ENCODE data around the gene RGS14.

DNA sequence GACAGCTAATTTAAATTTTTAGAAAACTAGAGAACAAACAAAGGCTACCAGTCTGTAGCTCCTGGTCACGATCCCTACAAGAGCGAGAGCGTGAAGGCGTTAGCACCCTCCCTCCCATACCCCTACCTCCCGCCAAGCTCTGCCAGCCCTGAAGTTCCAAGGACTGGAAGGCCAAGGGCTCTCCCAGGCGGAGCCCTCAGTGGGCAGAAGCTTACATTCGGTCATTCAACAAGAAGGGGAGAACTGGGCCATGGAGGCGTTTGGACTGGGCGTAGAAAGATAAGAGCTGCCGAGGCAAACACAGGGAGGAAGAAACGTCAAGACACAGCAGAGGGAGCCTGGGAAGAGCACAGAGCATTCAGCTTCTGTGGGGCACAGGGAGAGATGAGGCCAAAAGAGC lies 49.0 kb upstream of the RGS14 start:
- TF ChIP-seq, protein P1, sequence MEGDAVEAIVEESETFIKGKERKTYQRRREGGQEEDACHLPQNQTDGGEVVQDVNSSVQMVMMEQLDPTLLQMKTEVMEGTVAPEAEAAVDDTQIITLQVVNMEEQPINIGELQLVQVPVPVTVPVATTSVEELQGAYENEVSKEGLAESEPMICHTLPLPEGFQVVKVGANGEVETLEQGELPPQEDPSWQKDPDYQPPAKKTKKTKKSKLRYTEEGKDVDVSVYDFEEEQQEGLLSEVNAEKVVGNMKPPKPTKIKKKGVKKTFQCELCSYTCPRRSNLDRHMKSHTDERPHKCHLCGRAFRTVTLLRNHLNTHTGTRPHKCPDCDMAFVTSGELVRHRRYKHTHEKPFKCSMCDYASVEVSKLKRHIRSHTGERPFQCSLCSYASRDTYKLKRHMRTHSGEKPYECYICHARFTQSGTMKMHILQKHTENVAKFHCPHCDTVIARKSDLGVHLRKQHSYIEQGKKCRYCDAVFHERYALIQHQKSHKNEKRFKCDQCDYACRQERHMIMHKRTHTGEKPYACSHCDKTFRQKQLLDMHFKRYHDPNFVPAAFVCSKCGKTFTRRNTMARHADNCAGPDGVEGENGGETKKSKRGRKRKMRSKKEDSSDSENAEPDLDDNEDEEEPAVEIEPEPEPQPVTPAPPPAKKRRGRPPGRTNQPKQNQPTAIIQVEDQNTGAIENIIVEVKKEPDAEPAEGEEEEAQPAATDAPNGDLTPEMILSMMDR (IDR thresholded peaks at IDR 0.05; ENCODE audit: low read depth, low read length, poor library complexity, severe bottlenecking) = no peak
- TF ChIP-seq EZH2phosphoT487 (IDR thresholded peaks at IDR 0.05; ENCODE audit: borderline replicate concordance, low read length) = no peak

Measured in DOHH2 (cell line).